Colonic mucosa (tissue), 4 donors: Measurements from ENCODE around the gene TMEM86B. TPM values are rescaled to one million over a fixed set of nuclear protein-coding genes. Genes with fewer than 3 reads are reported as not detected.

ENCODE experiments used
- DNase-seq: peaks from one replicate; pipeline ENCODE4 v3.0.0-alpha.2; 2020
- H3K27ac ChIP-seq: fragments of 200-600 bp; one replicate; pipeline ENCODE4 v1.8.0; 2021
- H3K27me3 ChIP-seq: fragments of 200-600 bp; one replicate; pipeline ENCODE4 v1.8.0; 2021
- H3K36me3 ChIP-seq: fragments of 200-600 bp; one replicate; pipeline ENCODE4 v1.8.0; 2021
- H3K4me1 ChIP-seq: fragments of 200-600 bp; one replicate; pipeline ENCODE4 v1.8.0; 2021; ENCODE audit warnings: mild to moderate bottlenecking
- H3K4me3 ChIP-seq: fragments of 200-600 bp; one replicate; pipeline ENCODE4 v1.8.0; 2021
- H3K9ac ChIP-seq, 2 donors: one replicate each; pipeline ENCODE4 v1.7.0; 2013; ENCODE audit warnings: control low read depth in 2 of 2, low read depth in 2 of 2, low read length in 2 of 2
- H3K9me3 ChIP-seq: fragments of 200-600 bp; one replicate; pipeline ENCODE4 v1.8.0; 2021
- intact Hi-C: fragments of 100-400 bp; cut with DNase I; formaldehyde crosslinking; loops from one replicate; pipeline ENCODE4 v1.14.1; 2022
- total RNA-seq, 2 donors: library from RNA; stranded (reverse); fragmentation: NEBNext Ultra II Directional in 1 of 2; extraction: Animal tissue kit (Norgen Biotek cat#: 25700) in 1 of 2; gene quantifications; one replicate each; pipeline ENCODE4 v1.2.1, GENCODE V29; 2021
- TF ChIP-seq, protein P1 (sequence below): fragments of 200-600 bp; IDR thresholded peaks from one replicate; pipeline ENCODE4 v1.8.0; 2022; ENCODE audit warnings: antibody characterized with exemption, mild to moderate bottlenecking
- donor health status: healthy.
- donor health status: DM: no; HTN: no; CAD: no.
- donor health status: DM: no; HTN: no; CAD: no.

The TMEM86B gene
- total RNA-seq, 2 donors from 2014 or later: 2.1 to 5.3 TPM

GRCh38 chr19:55261671-55262126 lies 33.1 kb upstream of the TMEM86B start:
- Histone ChIP-seq H3K27me3 (no peaks in the 10 kb centered on the region), H3K9ac (no peak overlapping the region), H3K36me3 (no peaks in the 10 kb centered on the region), H3K9me3 (no peaks in the 10 kb centered on the region), H3K4me3 (no peak overlapping the region), H3K4me1 (peaks cover 14% of the 10 kb centered on the region), H3K27ac (no peak overlapping the region)
- intact Hi-C loops: no loop called here
- DNase-seq: no peak
- TF ChIP-seq, protein P1, sequence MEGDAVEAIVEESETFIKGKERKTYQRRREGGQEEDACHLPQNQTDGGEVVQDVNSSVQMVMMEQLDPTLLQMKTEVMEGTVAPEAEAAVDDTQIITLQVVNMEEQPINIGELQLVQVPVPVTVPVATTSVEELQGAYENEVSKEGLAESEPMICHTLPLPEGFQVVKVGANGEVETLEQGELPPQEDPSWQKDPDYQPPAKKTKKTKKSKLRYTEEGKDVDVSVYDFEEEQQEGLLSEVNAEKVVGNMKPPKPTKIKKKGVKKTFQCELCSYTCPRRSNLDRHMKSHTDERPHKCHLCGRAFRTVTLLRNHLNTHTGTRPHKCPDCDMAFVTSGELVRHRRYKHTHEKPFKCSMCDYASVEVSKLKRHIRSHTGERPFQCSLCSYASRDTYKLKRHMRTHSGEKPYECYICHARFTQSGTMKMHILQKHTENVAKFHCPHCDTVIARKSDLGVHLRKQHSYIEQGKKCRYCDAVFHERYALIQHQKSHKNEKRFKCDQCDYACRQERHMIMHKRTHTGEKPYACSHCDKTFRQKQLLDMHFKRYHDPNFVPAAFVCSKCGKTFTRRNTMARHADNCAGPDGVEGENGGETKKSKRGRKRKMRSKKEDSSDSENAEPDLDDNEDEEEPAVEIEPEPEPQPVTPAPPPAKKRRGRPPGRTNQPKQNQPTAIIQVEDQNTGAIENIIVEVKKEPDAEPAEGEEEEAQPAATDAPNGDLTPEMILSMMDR: no peak

DNA sequence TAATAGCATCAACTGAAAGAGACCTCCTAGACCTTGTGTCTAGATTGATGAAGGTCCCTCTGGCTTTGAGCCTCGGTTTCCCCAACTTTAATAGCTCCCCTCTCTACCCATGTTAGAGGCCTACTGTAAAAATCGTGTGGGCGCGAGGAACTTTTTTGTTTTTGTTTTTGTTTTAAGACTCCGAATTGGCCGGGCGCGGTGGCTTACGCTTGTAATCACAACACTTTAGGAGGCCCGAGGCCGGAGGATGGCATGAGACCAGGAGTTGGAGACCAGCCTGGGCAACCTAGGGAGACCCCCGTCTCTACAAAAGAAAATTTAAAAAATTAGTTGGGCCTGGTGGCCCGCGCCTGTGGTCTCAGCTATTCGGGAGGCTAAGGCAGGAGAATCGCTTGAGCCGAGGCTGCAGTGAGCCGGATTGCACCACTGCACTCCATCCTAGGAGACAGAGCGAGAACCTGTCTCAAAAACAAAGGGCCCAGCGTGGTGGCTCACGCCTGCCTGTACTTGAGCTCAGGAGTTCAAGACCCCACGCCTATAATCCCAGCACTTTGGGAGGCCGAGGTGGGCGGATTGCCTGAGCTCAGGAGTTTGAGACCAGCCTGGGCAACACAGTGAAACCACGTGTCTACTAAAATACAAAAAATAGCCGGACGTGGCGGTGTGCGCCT lies 31.1 kb upstream of the TMEM86B start:
- intact Hi-C loops: no loop called here
- peak overlapping the region; percentile 87 for H3K4me3 ChIP-seq
- peak overlapping the region; percentile 95 for H3K27ac ChIP-seq
- H3K36me3 ChIP-seq: no peaks in the 10 kb centered on the region
- H3K27me3 ChIP-seq: no peaks in the 10 kb centered on the region
- TF ChIP-seq, protein P1: no peak
- H3K9ac ChIP-seq: peak overlapping the region; percentile 76 to 86
- no peak for DNase-seq
- no peaks in the 10 kb centered on the region for H3K9me3 ChIP-seq
- peaks cover 22% of the 10 kb centered on the region for H3K4me1 ChIP-seq

- Histone ChIP-seq H3K36me3 (no peaks in the 10 kb centered on the region), H3K4me3 (peak within 1 kb of the TSS; percentile 87), H3K9ac (peak within 1 kb of the TSS; percentile 87 to 90), H3K27ac (peak within 1 kb of the TSS; percentile 95), H3K9me3 (no peaks in the 10 kb centered on the region), H3K4me1 (peaks cover 22% of the 10 kb centered on the region), H3K27me3 (no peaks in the 10 kb centered on the region)
- TF ChIP-seq, protein P1: no peak
- DNase-seq: peak; percentile 97
- intact Hi-C loops: no loop called here
These were observed 30.4 kb upstream of the TMEM86B start, which contains the start of gene PPP6R1 for GRCh38 chr19:55258828-55259539. Gene PPP6R1 (minus strand): TSS chr19:55259017. CDS start chr19:55247103, 11,914 bp downstream.

GRCh38 chr19:55258476-55258827 lies 29.9 kb upstream of the TMEM86B start:
- H3K27me3 ChIP-seq: no peaks in the 10 kb centered on the region
- no peaks in the 10 kb centered on the region for H3K36me3 ChIP-seq
- H3K9ac ChIP-seq: peak overlapping the region; percentile 86 to 87
- H3K4me1 ChIP-seq: peaks cover 22% of the 10 kb centered on the region
- no peaks in the 10 kb centered on the region for H3K9me3 ChIP-seq
- peak overlapping the region; percentile 95 for H3K27ac ChIP-seq
- H3K4me3 ChIP-seq: peak overlapping the region; percentile 87
- TF ChIP-seq, protein P1: no peak
- intact Hi-C loops: no loop called here
- peak; percentile 37 for DNase-seq

DNA sequence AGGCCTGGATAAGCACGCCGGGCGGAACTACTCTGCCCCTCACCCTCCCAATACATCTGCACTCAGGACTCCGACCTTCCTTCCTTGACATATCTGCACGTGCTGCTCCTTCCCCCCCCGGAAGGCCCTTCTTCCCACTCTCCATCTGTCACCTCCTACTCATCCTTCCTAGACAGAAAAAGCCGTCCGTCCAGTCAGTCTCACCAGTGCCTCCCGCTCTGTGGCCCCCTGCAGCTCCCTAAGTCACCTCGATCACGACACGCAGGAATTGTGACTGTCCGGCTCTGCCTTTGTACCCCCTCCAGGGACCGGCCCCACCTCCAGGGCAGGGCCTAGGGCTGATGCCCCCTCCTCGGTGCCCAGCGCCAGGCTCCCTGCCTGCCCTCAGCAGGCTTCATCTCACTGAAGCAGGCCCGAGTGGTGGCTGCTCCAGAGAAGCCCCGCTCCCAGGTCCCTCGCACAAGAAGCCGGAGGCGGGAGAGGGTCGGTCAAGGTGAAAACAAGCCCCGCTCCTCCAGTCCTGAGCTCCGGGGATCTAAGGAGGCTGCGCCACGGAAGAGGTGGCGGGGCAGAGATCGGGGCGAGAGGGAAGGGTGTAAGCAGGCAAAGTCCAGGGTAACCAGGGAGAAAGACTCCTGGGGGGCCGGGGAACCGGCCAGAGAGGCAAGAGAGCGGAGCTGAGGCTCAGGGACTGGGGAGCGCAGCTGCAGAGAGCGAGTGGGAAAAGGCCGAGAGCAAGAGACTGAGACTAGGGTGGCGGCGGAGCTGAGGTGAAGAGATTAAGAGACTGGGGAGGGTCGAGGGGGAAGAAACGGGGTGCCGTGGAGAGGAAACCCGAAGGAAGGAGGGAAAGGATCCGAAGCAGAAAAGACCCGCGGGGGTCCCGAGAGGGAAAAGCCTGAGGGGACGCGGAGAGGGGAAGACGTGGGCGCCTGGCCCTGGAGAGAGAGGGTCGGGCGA lies 29.2 kb upstream of the TMEM86B start:
- H3K27me3 ChIP-seq: no peaks in the 10 kb centered on the region
- H3K9ac ChIP-seq: peak overlapping the region; percentile 87 to 90
- no peaks in the 10 kb centered on the region for H3K9me3 ChIP-seq
- DNase-seq: peak; percentile 41
- no peaks in the 10 kb centered on the region for H3K36me3 ChIP-seq
- TF ChIP-seq, protein P1: no peak
- peaks cover 22% of the 10 kb centered on the region for H3K4me1 ChIP-seq
- H3K27ac ChIP-seq: peak overlapping the region; percentile 95
- intact Hi-C loops: no loop called here
- peak overlapping the region; percentile 87 for H3K4me3 ChIP-seq
